Neural cell (in vitro differentiated cells): ENCODE results near the gene TRAPPC10. TPM values are rescaled to one million over a fixed set of nuclear protein-coding genes. Genes with fewer than 3 reads are reported as not detected.

Experiments
- H2AFZ ChIP-seq: fragments of 200-600, 300-800 bp; sonication (generic), shearing (Covaris generic); 2 replicates; pipeline ENCODE4 v1.6.0; 2014; ENCODE audit warnings: low read depth, mild to moderate bottlenecking, antibody characterized with exemption, low read length, moderate library complexity
- H3F3A ChIP-seq: fragments of 200-600 bp; shearing (Covaris generic); 2 replicates; pipeline ENCODE4 v1.6.1; 2016; ENCODE audit warnings: mild to moderate bottlenecking, moderate library complexity, mixed read lengths, antibody characterized with exemption, low read length; ENCODE audit not compliant: insufficient read depth, poor library complexity, severe bottlenecking
- H3K27ac ChIP-seq: fragments of 200-600, 300-800 bp; sonication (generic), shearing (Covaris generic); 2 replicates; pipeline ENCODE4 v1.5.1; 2014; ENCODE audit warnings: mild to moderate bottlenecking, low read length, moderate library complexity
- H3K27me3 ChIP-seq: fragments of 300-800, 200-600 bp; sonication (generic), shearing (Covaris generic); 2 replicates; pipeline ENCODE4 v1.6.0; 2014; ENCODE audit warnings: mild to moderate bottlenecking, low read depth, low read length, moderate library complexity; ENCODE audit not compliant: insufficient read depth
- H3K36me3 ChIP-seq: fragments of 300-800, 200-600 bp; sonication (generic), shearing (Covaris generic); 2 replicates; pipeline ENCODE4 v1.5.1; 2014; ENCODE audit warnings: mild to moderate bottlenecking, antibody characterized with exemption, low read length, moderate library complexity; ENCODE audit not compliant: insufficient read depth
- H3K4me2 ChIP-seq: fragments of 300-800, 200-600 bp; sonication (generic), shearing (Covaris generic); 2 replicates; pipeline ENCODE4 v1.6.0; 2014; ENCODE audit warnings: mild to moderate bottlenecking, low read length
- H3K4me3 ChIP-seq: fragments of 300-800, 200-600 bp; sonication (generic), shearing (Covaris generic); 2 replicates; pipeline ENCODE4 v1.5.1; 2014; ENCODE audit warnings: mild to moderate bottlenecking, low read length, moderate library complexity
- H3K79me2 ChIP-seq: fragments of 200-600 bp; shearing (Covaris generic); replicated peaks from 2 replicates; pipeline ENCODE4 v1.6.0; 2014; ENCODE audit warnings: mild to moderate bottlenecking, low read length, moderate library complexity; ENCODE audit not compliant: insufficient read depth
- H3K9ac ChIP-seq: fragments of 300-800, 200-600 bp; sonication (generic), shearing (Covaris generic); 2 replicates; pipeline ENCODE4 v1.6.1; 2016; ENCODE audit warnings: mild to moderate bottlenecking, low read length, mixed read lengths
- H3K9me2 ChIP-seq: fragments of 200-600 bp; shearing (Covaris generic); 2 replicates; pipeline ENCODE4 v1.6.1; 2016; ENCODE audit warnings: mild to moderate bottlenecking, low read length, mixed read lengths; ENCODE audit not compliant: insufficient read depth
- H3K9me3 ChIP-seq: fragments of 200-600, 300-800 bp; sonication (generic), shearing (Covaris generic); 2 replicates; pipeline ENCODE4 v1.6.1; 2016; ENCODE audit warnings: mild to moderate bottlenecking, mixed run types, low read length, moderate library complexity, mixed read lengths
- H4K20me1 ChIP-seq: fragments of 200-600 bp; shearing (Covaris generic); 2 replicates; pipeline ENCODE4 v1.6.1; 2016; ENCODE audit warnings: mild to moderate bottlenecking, mixed run types; ENCODE audit not compliant: insufficient read depth
- CTCF ChIP-seq: fragments of 450-650 bp; IDR thresholded peaks from 2 replicates; pipeline ENCODE4 v1.5.1; 2014; ENCODE audit warnings: antibody characterized with exemption, mild to moderate bottlenecking, moderate library complexity; ENCODE audit not compliant: poor library complexity, severe bottlenecking
- EP300 ChIP-seq: fragments of 450-650 bp; conservative IDR thresholded peaks from 2 replicates; pipeline ENCODE4 v1.6.1; 2014; ENCODE audit warnings: antibody characterized with exemption, mild to moderate bottlenecking, moderate library complexity; ENCODE audit not compliant: poor library complexity, severe bottlenecking
- EZH2 ChIP-seq: fragments of 200-600, 300-800 bp; shearing (Covaris generic), sonication (generic); IDR thresholded peaks from 2 replicates; pipeline ENCODE4 v1.6.1; 2014; ENCODE audit warnings: antibody characterized with exemption, low read length, borderline replicate concordance, mild to moderate bottlenecking; ENCODE audit not compliant: insufficient read depth, poor library complexity, severe bottlenecking
- MXI1 ChIP-seq: fragments of 450-650 bp; conservative IDR thresholded peaks from 2 replicates; pipeline ENCODE4 v1.6.1; 2014; ENCODE audit warnings: antibody characterized with exemption, mild to moderate bottlenecking; ENCODE audit not compliant: poor library complexity, severe bottlenecking
- POLR2AphosphoS5 ChIP-seq: IDR thresholded peaks from 2 replicates; pipeline ENCODE4 v1.6.1; 2012
- RAD21 ChIP-seq: fragments of 450-650 bp; conservative IDR thresholded peaks from 2 replicates; pipeline ENCODE4 v1.6.1; 2014; ENCODE audit warnings: antibody characterized with exemption, mild to moderate bottlenecking, moderate library complexity
- REST ChIP-seq: IDR thresholded peaks from 2 replicates; pipeline ENCODE4 v1.6.1; 2012; ENCODE audit warnings: borderline replicate concordance
- SMC3 ChIP-seq: fragments of 450-650 bp; conservative IDR thresholded peaks from 2 replicates; pipeline ENCODE4 v1.6.1; 2014; ENCODE audit warnings: antibody characterized with exemption, mild to moderate bottlenecking, moderate library complexity; ENCODE audit not compliant: poor library complexity
- TAF1 ChIP-seq: IDR thresholded peaks from 2 replicates; pipeline ENCODE4 v1.6.1; 2012; ENCODE audit warnings: low read depth
- polyA plus RNA-seq: library from polyadenylated mRNA; depleted of rRNA; stranded (reverse); fragments of >200 nt; gene quantifications from 2 replicates; pipeline ENCODE4 v1.2.3, GENCODE V29; 2014

TRAPPC10 gene
- polyA plus RNA-seq, 1 donor from 2014 or later, result 17.8 TPM

- TF ChIP-seq TAF1 (no peak), CTCF (no peak), POLR2AphosphoS5 (no peak), EP300 (no peak), EZH2 (no peak), REST (no peak), MXI1 (no peak), SMC3 (no peak), RAD21 (no peak)
- no peak overlapping the region for H3K4me3 ChIP-seq
- peaks cover 6% of the 10 kb centered on the region for H3K36me3 ChIP-seq
- H3K27me3 ChIP-seq, result no peaks in the 10 kb centered on the region
- H3K9me3 ChIP-seq, result no peaks in the 10 kb centered on the region
- no peaks in the 10 kb centered on the region for H4K20me1 ChIP-seq
- H2AFZ ChIP-seq, result no peak overlapping the region
- no peak overlapping the region for H3K4me2 ChIP-seq
- no peaks in the 10 kb centered on the region for H3F3A ChIP-seq
- H3K9ac ChIP-seq, result no peak overlapping the region
- no peaks in the 10 kb centered on the region for H3K79me2 ChIP-seq
- no peak overlapping the region for H3K27ac ChIP-seq
- no peaks in the 10 kb centered on the region for H3K9me2 ChIP-seq
Measured at GRCh38 chr21:44087426-44088400, 75.6 kb downstream of the TRAPPC10 start.

GRCh38 chr21:44088401-44088780 lies 76.3 kb downstream of the TRAPPC10 start:
- Histone ChIP-seq H4K20me1 (no peaks in the 10 kb centered on the region), H3K27ac (no peak overlapping the region), H3K9ac (no peak overlapping the region)

More at GRCh38 chr21:44088401-44088780, 76.3 kb downstream of the TRAPPC10 start:
- H3K36me3 ChIP-seq, result no peaks in the 10 kb centered on the region
- no peaks in the 10 kb centered on the region for H3K79me2 ChIP-seq
- no peaks in the 10 kb centered on the region for H3K9me2 ChIP-seq
- H3K4me2 ChIP-seq, result no peak overlapping the region
- H2AFZ ChIP-seq, result no peak overlapping the region
- no peak overlapping the region for H3K4me3 ChIP-seq
- no peaks in the 10 kb centered on the region for H3F3A ChIP-seq
- H3K9me3 ChIP-seq, result no peaks in the 10 kb centered on the region
- no peaks in the 10 kb centered on the region for H3K27me3 ChIP-seq
- TF ChIP-seq EP300 (no peak), TAF1 (no peak), CTCF (no peak), RAD21 (no peak), EZH2 (no peak), MXI1 (no peak), SMC3 (no peak), REST (no peak), POLR2AphosphoS5 (no peak)
